ENCODE measurements around the gene HEMGN.
"Not testable (repeated sequence)": the region's sequence is repeated elsewhere in the genome, so short reads cannot be mapped to it uniquely, and the experiment has no call there.

The HEMGN gene

GRCh38 chr9:97963232-97963631 is 25.3 kb upstream of the HEMGN start:
- no peak for DNase-seq

- no peak for DNase-seq
Observed at GRCh38 chr9:97962575-97962974, 24.6 kb upstream of the HEMGN start.

- DNase-seq = no peak
Observed at GRCh38 chr9:97962136-97962535, 24.2 kb upstream of the HEMGN start.

- no peak for DNase-seq
Observed at GRCh38 chr9:97961361-97961760, 23.4 kb upstream of the HEMGN start.

- DNase-seq = not testable (repeated sequence)
Observed at GRCh38 chr9:97960678-97961328, 22.8 kb upstream of the HEMGN start.

- DNase-seq = no peak
Observed at GRCh38 chr9:97959585-97959984, 21.6 kb upstream of the HEMGN start.

- DNase-seq = no peak
Observed at GRCh38 chr9:97958812-97959511, 21.0 kb upstream of the HEMGN start.

- DNase-seq = peak; percentile 46
Observed at GRCh38 chr9:97956331-97956730, 18.4 kb upstream of the HEMGN start.

GRCh38 chr9:97954550-97954989 is 16.6 kb upstream of the HEMGN start:
- peak; percentile 77 for DNase-seq

GRCh38 chr9:97950873-97951272 is 12.9 kb upstream of the HEMGN start:
- DNase-seq = not testable (repeated sequence)

- DNase-seq = not testable (repeated sequence)
Observed at GRCh38 chr9:97947094-97947493, 9.1 kb upstream of the HEMGN start.

GRCh38 chr9:97945470-97945869 is 7.5 kb upstream of the HEMGN start:
- not testable (repeated sequence) for DNase-seq

- DNase-seq = no peak
Observed at GRCh38 chr9:97944612-97945011, 6.6 kb upstream of the HEMGN start.

GRCh38 chr9:97943308-97943855 is 5.4 kb upstream of the HEMGN start:
- DNase-seq = no peak

GRCh38 chr9:97941323-97941722 is 3.4 kb upstream of the HEMGN start:
- no peak for DNase-seq

- DNase-seq = no peak
Observed at GRCh38 chr9:97940741-97941140, 2.8 kb upstream of the HEMGN start.

- no peak for DNase-seq
Observed at GRCh38 chr9:97940233-97940632, 2.3 kb upstream of the HEMGN start.

- DNase-seq = no peak
Observed at GRCh38 chr9:97936998-97937397, 974 bp downstream of the HEMGN start.

- DNase-seq = no peak
Observed at GRCh38 chr9:97935276-97935675, 2.7 kb downstream of the HEMGN start.

- no peak for DNase-seq
Observed at GRCh38 chr9:97934321-97935115, 3.5 kb downstream of the HEMGN start.

- no peak for DNase-seq
Observed at GRCh38 chr9:97933297-97933998, 4.5 kb downstream of the HEMGN start.

- DNase-seq = no peak
Observed at GRCh38 chr9:97930972-97931371, 7.0 kb downstream of the HEMGN start.
